Mucosa of descending colon (tissue), 3 donors: Measurements from ENCODE around the gene ZBTB43. TPM values are rescaled to one million over a fixed set of nuclear protein-coding genes. Genes with fewer than 3 reads are reported as not detected.
"Not testable (repeated sequence)": the region's sequence is repeated elsewhere in the genome, so short reads cannot be mapped to it uniquely, and the experiment has no call there.

Experiments used
- ATAC-seq: fragments of 200-7000 bp; cut with Tn5 transposase; one replicate; pipeline ENCODE4 v1.9.1; 2020; ENCODE audit warnings: mild to moderate bottlenecking, moderate library complexity
- DNase-seq, 3 donors: peaks; one replicate each; pipeline ENCODE4 v3.0.0-alpha.2; 2020
- H3K36me3 ChIP-seq: fragments of 200-600 bp; one replicate; pipeline ENCODE4 v1.8.0; 2021; ENCODE audit warnings: low read depth, mild to moderate bottlenecking
- H3K4me1 ChIP-seq: fragments of 200-600 bp; one replicate; pipeline ENCODE4 v1.8.0; 2021; ENCODE audit warnings: low read depth, mild to moderate bottlenecking
- H3K4me3 ChIP-seq: fragments of 200-600 bp; one replicate; pipeline ENCODE4 v1.8.0; 2021; ENCODE audit warnings: mild to moderate bottlenecking
- H3K9me3 ChIP-seq: fragments of 200-600 bp; one replicate; pipeline ENCODE4 v1.8.0; 2021; ENCODE audit warnings: mild to moderate bottlenecking
- CTCF ChIP-seq: fragments of 200-600 bp; IDR thresholded peaks from one replicate; pipeline ENCODE4 v1.8.0; 2022; ENCODE audit warnings: antibody characterized with exemption, mild to moderate bottlenecking
- intact Hi-C, 2 donors: fragments of 100-400 bp; cut with DNase I in 1 of 2; cut with micrococcal nuclease in 1 of 2; formaldehyde crosslinking; loops; one replicate each; pipeline versions ENCODE4 v1.11.0 to v1.11.1; 2022; cut with DNase I, micrococcal nuclease
- total RNA-seq, 3 donors: library from RNA; stranded (reverse); fragmentation: NEBNext Ultra II Directional in 2 of 3; extraction: Animal tissue kit (Norgen Biotek cat#: 25700) in 2 of 3; gene quantifications; one replicate each; pipeline versions ENCODE4 v1.2.1 to v1.2.4, GENCODE V29; 2021 to 2023
- donor health status: DM: no; HTN: no; CAD: no; lungs with moderate emphysema.
- donor health status: DM: no; HTN: no; CAD: no.
- donor health status: DM: no; HTN: yes; CAD: no.

The ZBTB43 gene
- total RNA-seq, 3 donors from 2014 or later: 18.8 to 24.0 (median 21.7) TPM

- ATAC-seq: peak; percentile 50
- no peaks in the 10 kb centered on the region for H3K36me3 ChIP-seq
- DNase-seq: no peak
- H3K9me3 ChIP-seq: no peaks in the 10 kb centered on the region
- intact Hi-C loops: no loop called here
- H3K4me1 ChIP-seq: no peaks in the 10 kb centered on the region
- TF ChIP-seq CTCF: no peak
- no peak overlapping the region for H3K4me3 ChIP-seq
These were observed 27.1 kb upstream of the ZBTB43 start for GRCh38 chr9:126777733-126778132.

GRCh38 chr9:126778141-126778540 is 26.7 kb upstream of the ZBTB43 start:
- ATAC-seq: no peak
- no peak overlapping the region for H3K4me3 ChIP-seq
- no peaks in the 10 kb centered on the region for H3K9me3 ChIP-seq
- DNase-seq: no peak
- intact Hi-C loops: no loop called here
- no peaks in the 10 kb centered on the region for H3K4me1 ChIP-seq
- no peak for TF ChIP-seq CTCF
- H3K36me3 ChIP-seq: no peaks in the 10 kb centered on the region

- ATAC-seq, H3K9me3 ChIP-seq, H3K4me1 ChIP-seq, DNase-seq, H3K36me3 ChIP-seq, H3K4me3 ChIP-seq, intact Hi-C loops: not testable (repeated sequence)
These were observed 26.1 kb upstream of the ZBTB43 start for GRCh38 chr9:126778696-126779095.

GRCh38 chr9:126781186-126782052 is 23.4 kb upstream of the ZBTB43 start:
- peak; percentile 92 for ATAC-seq
- H3K4me1 ChIP-seq: no peaks in the 10 kb centered on the region
- intact Hi-C loops: loop anchor here (2.0 to 5.0 kb wide), 2 partner anchors 74 to 77 kb away; no protein-coding TSS in a partner anchor
- no peaks in the 10 kb centered on the region for H3K9me3 ChIP-seq
- H3K36me3 ChIP-seq: no peaks in the 10 kb centered on the region
- peak; percentile 90 for TF ChIP-seq CTCF
- DNase-seq: peak; percentile 75 to 85 (median 85)
- H3K4me3 ChIP-seq: no peak overlapping the region

- ATAC-seq: no peak
- TF ChIP-seq CTCF: no peak
- intact Hi-C loops: loop anchor here in 1 of 2 donors (5.0 kb wide), 1 partner anchor 75 kb away; no protein-coding TSS in a partner anchor
- no peak overlapping the region for H3K4me3 ChIP-seq
- H3K4me1 ChIP-seq: no peaks in the 10 kb centered on the region
- DNase-seq: no peak
- H3K36me3 ChIP-seq: no peaks in the 10 kb centered on the region
- H3K9me3 ChIP-seq: no peaks in the 10 kb centered on the region
These were observed 22.8 kb upstream of the ZBTB43 start for GRCh38 chr9:126782053-126782388.

GRCh38 chr9:126783949-126784348 is 20.9 kb upstream of the ZBTB43 start:
- Histone ChIP-seq H3K36me3 (no peaks in the 10 kb centered on the region), H3K9me3 (no peaks in the 10 kb centered on the region), H3K4me3 (no peak overlapping the region), H3K4me1 (no peaks in the 10 kb centered on the region)
- TF ChIP-seq CTCF: no peak
- intact Hi-C loops: loop anchor here in 1 of 2 donors (5.0 kb wide), 1 partner anchor 77 kb away; no protein-coding TSS in a partner anchor
- DNase-seq (no peak), ATAC-seq (no peak)
